NOMO-1 (cell line): Measurements from ENCODE around the gene HOXA3.

Source experiments
- DNase-seq, 2 experiments: peaks; one replicate each; lab custom pipeline; 2025; ENCODE audit not compliant: unreplicated experiment in 2 of 2; lab: John Stamatoyannopoulos, UW

The HOXA3 gene

DNA sequence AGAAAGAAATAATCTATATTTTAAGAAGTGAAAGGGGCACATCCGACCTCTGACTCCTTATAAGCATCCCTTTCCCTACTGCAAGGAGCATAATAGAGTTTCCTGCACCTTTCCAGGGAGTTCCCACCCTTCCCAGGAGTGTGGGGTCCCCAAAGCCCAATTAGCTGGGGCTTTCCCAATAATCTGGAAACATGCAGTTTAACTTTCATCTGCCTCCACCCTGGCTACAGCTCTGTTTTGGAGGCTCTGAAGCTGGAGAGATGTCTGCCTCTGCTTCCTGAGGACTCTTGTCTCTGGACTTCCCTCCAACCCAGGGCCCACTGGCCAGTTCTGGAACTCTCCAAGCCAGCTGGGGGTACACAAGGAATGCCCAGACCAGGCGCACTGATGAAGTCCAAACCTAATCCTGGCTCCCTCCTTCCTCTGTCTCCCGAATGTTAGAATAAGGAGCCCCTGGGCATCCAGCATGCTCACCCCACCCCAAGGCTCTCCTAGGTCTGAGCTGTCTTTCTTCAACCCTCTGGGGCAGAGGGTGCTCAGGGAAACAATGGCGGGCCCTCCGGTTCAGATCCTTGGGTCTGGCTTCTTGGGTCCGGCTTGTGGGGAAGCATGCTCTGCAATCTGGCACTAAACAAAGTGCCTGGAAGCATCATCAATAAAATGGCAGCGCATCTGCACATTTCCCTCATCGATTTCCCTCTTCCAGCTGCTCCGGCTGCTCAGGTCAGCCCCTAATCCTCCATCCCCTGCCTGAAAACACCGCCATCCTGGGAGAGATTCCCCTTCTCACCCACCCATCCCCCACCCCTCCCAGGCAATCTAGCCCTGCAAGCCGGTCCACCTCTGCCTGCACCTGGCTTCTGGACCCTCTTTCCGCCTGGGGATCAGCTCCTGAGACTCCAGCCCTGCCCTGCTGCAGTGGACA, 35.2 kb downstream of the HOXA3 start:
- no peak for DNase-seq

DNA sequence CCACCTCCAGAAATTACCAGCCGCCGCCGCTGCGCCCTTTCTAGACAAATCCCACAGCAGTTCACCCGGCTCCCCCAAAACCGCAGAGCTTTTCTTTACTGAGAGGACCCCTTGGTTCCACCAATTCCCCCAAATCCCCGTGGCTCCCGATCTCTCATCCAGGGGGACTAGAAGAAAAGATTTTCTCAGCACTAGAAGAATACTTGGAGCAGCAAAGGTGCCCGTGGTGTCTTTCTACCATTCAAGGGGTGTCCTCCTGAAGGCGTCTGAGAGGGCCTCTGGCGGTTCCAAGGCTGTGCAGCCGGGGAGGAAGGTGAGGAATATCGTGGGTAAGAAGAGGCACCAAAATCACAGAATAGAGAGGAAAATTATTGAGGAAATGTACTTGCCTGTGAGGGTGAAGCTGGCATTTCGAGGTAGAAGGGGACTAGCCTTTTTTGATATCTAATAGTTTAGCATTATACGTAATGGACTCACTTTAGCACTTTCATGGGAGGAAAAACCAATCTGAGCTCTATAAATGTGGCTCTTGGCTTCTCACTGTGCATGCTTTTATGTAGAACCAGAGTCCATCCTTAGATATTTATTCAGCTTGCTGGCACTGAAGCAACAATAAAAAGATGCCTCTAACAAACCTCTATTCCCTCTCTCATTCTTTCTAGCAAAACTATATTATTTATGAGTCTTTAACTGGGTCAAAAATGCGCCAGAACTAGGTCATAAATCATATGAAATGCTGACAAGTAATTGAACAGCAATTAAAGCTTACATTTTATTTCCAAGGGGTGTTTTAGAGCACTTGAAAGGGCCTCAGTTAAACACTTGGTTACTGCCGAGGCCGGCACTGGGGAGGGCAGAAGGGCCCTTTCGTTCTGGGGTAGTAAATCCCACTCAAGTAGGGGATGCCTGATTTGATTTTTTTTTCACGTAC, 36.1 kb downstream of the HOXA3 start:
- no peak for DNase-seq

DNA sequence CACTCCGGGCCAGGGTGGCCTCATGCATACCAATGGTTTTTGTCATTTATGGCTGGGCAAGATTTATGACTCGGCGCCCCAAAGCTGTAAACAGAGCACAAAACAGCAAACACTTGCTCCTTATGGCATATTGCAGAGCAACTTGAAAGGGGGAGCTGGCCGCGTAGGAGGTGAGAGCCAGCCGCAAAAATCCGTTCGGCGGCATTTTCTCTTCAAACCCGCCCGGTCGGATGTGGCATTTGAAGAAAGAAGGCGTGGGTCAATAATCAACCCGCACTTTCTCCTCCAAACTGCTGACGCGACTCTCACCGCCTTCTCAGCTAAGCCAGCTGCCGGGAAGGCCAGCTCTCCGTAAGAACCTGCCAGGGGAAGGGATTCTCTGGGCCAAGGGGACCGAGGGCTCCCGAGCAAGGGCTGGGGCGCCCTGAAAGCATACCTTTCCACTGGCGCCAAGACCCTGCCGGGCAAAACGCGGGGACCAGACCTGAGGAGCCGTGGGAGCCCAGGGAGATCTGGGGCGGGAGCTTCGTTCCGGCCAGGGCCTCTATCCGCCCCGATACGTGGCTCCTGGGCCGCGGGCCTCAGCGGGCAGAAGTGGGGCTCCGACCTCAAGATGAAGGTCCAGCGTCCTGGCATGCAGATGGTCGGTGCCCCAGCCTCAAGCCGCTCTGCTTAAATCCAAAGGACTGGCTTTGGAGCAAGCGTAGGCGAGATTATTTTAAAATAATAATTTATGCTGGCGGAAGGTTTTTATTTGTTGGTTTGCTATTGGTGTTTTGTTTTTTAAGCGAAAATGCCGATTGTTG, 37.0 kb downstream of the HOXA3 start:
- DNase-seq = no peak

DNA sequence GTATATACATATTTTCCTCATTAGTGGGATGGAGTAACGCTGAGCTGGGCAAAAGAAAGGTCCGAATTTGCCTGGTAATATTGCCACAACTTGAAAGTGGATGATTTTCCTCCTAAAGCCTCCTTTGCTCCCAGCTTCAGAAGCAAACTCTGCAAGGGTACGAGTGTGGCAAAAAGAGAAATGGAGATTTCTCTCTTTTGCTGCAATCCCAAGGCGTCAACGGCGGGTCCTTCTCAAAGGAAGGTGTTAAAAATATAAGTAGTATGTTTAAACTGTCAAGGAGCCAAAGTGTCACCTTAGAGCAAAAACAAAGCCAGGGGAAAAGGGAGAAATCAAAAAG, 37.5 kb downstream of the HOXA3 start:
- no peak for DNase-seq

DNA sequence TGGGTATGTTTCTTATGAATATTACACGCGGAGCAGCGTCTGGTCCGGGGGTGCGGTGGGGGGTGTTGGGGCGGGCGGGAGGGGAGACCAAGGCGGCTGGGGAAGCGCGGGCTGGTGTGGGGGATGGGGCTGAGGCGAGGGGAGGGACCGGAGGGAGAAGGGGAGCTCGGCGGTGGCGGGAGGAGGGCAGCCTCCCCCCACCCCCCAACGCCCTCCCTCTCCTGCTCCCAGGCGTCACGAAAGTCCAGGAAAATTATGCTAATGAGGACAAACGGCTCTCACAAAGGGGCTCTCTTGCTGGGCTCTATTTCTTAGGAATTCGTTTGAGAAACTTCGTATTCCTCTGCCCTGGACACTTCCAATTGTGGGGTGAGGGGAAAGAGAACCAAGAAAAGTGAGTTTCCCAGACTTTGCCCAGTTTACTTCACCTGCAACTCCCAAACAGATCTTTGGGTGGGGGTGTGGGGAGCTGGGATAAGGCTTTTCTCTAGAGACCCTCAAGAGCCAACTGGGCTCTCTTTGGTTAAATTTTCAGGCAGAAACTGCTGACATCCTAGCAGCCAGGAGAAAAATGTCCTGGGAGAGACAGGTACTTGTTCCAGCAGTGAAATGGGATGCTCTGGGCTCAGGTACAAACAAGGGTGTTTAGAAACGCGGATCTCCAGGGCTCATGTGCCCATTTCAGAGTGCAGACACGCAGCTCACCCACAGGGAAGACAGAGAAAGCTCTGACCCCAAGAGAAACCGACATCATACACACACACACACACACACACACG, 38.2 kb downstream of the HOXA3 start:
- no peak for DNase-seq

DNA sequence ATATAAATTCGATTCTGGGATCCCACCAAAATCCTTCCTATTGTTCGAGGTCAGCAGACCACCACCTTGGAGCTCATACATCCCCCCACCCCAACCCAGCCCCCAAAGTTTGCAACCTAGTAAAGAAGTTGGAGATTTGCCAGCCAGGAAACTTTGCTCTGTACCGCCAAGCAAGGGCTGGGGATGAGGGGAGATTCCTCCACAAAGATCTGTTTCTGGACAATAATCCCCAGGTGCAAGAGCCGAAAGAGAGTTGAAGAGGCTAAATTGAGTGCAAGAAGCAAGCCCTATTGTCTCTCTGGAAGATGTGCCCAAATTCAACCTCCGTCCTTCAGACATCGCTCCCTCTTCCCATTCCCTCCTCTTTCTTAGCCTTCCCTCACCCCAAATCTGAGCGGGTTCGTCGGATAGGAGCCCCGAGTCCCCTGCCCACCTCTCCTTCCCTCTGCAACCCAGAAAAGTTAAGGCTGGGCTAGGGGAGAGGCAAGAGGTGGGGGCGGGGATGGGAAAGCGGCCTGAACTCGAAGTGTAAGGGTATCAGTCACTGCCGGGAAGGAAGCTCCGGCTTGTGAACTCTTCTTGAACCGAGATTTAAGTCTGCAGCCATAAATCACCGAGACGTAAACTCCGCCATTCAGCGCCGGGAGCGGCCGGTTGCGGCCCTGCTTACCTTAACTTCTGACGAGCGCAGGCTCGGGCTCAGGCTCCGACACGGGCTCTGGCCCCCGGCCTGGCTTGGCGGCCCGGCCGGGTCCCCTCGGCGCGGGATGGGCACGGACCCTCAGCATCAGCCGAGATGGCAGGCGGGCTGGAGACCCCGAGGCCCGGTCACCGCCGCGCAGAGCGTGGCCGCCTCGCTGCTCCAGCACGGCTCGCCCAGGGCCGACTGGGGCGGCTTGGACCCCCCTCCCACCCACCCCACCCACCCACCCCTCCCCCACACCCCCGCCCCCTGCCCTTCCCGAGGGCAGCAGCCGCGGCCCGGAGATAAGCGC, 39.1 kb downstream of the HOXA3 start:
- no peak for DNase-seq

DNA sequence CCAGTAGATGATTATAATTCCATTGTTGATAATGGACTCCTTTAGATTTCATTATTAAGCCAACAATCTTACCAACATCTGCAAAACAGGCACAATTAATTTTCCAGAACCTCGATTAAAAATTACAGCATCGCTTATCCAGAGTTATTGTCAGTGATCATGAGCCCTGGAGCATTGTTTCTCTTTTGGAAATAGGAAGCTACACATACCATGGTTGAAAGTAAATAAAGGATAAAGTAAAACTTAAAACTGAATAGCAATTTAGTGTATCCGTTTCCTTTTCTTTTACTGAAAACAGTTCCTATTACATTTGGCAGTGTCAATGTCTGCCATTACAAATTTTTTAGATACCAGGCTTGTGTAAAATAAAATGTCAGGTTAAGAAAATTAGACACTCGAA, 40.0 kb downstream of the HOXA3 start:
- no peak for DNase-seq

DNA sequence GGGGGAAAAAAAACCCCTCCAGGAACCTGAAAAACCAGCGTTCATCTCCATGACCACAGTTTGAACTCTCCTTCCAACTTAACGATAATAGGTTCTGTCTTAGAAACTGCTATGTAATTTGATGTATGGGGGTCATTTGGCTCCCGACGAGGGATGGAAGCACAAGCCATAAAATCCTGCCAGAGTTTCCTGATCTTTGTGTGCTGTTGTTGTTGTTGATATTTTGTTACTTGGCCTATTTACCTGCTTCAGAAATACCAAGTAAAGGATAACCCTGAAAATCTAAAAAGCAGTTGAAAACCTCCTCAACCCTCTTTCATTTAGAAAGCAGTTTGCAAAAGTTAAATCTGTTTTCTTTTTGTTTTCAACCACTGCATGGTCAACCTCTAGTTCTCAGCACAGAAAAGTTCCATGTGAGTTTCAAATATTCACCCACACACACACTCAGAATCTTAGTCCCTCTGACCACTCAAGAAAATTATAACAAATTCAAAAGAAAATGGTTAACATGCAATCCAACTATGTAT, 40.6 kb downstream of the HOXA3 start:
- no peak for DNase-seq

DNA sequence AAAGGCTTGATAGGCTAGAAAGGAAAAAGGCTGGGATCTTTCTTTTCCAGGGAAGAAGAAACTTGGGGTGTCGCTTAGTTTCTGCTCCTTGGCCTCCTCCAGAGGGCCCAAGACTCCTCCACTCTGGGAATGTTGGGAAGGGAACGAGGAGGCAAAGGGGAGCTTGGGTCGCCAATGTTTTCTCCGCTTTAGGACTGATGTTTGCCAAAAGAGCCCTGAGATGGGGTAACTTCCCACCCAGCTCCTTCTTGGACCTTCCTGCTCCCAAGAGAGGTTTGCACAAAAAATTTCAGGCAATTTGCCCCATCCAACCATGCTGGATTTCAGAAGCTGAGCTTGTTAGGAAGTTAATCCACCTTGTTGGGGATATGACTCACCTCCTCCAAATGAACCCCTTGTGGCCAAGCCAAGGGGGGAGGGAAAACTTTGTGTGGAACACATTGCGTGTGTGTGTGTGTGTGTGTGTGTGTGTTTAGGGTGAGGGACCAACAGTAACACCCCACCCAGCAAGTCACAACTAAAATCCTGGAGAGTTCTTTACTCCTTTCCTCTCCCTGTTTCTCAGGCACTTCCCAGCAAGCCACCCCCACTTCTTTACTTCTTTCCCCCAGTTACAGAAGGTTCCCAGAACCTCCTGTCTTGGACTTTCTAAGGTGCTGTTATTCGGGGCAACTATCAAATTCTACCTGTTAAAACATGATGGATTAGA, 41.2 kb downstream of the HOXA3 start:
- DNase-seq = no peak

DNA sequence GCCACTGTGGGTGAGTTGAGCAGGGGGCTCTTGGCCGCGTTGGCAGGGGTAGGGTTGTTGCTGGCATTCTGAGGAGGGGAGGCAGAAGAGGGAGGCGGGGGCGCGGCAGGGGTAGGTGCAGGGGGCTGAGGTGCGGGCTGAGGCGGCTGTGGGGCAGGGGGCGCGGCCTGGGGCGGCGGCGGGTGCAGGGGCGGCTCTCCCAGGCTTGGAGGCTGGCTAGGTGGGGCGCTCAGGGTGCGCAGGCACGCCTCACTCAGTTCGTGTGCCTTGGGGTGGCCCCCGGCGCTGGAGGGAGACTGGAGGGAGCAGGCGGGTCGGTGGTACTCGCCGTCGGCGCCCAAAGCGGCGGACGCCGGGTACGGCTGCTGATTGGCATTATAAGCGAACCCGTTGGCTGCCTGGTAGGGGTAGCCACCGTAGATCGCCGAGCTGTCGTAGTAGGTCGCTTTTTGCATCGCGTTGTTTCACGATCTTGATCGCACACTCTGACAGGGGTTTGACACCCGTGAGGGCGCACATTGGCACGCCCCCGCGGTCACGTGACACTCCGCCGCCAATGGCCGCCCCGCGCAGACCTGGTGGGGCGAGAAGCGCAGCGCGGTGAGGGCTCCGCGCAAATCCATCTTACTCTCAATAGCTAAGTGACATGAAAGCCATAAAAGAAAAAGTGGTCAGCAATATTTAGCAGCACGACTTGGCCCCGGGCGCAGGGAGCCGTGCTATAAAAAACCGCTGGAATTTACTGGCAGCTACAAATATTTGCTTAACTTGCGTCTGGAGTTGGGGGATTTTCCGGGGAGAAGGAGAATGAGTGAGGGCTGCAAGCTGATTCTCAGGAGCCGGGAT, 42.0 kb downstream of the HOXA3 start:
- DNase-seq = no peak

DNA sequence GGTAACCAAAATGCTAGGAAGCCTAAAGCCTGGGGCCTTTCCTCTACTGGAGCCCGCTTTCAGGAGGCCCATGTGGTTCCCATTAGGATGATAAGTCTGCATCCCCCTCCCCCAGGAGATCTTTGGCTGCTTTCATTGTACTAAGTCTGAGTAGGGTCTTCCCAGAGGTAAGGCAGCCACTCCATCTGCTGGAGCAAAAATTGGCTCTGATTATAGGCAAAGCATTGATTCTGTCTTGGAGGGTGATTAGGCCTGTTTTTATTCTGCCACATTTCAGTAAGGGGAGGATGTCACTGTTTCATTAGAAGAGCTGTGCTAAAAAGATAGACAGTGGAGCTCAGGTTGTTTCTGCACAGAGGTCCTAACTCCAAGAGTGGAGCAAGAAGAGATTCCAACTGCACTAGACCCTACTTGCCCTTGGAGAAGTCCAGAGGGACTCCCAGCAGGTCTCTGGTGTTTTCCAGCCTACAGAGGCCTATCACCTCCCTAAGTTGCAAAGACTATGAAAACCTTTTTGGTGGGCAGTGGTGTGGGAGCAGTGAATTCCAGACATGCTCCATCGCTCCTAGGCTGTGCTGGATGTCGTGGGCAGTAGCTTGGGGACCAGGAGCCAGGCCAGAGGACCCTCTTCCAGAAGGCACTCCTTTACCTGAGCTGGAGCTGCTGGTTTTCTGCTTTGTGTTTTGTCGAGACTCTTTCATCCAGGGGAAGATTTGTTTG, 42.8 kb downstream of the HOXA3 start:
- DNase-seq = no peak

DNA sequence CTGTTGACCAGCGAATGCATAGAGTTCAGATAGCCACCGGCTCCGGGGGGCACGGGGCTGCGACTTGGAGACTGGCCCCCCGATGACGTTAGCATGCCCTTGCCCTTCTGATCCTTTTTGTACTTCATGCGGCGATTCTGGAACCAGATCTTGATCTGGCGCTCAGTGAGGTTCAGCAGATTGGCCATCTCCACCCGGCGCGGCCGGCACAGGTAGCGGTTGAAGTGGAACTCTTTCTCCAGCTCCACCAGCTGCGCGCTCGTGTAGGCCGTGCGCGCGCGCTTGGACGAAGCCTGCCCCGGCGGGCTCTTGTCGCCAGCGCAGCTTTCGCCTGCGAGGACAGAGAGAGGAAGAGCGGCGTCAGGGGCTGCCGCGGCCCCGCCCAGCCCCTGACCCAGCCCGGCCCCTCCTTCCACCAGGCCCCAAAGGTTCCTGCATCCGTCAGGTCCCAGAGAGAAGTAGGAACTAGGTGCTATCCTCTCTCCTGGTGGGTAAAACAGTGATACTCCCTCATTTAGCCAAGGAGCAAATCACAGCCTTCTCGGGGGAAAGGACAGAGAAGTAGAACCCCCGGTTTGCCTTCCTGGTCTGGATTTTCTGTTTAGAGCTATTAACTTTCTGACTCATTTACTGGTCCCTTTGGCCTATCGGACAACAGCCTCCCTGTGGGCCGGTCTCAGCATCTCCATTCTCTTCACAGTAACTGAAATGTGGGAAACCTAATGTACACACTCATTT, 43.8 kb downstream of the HOXA3 start:
- no peak for DNase-seq

DNA sequence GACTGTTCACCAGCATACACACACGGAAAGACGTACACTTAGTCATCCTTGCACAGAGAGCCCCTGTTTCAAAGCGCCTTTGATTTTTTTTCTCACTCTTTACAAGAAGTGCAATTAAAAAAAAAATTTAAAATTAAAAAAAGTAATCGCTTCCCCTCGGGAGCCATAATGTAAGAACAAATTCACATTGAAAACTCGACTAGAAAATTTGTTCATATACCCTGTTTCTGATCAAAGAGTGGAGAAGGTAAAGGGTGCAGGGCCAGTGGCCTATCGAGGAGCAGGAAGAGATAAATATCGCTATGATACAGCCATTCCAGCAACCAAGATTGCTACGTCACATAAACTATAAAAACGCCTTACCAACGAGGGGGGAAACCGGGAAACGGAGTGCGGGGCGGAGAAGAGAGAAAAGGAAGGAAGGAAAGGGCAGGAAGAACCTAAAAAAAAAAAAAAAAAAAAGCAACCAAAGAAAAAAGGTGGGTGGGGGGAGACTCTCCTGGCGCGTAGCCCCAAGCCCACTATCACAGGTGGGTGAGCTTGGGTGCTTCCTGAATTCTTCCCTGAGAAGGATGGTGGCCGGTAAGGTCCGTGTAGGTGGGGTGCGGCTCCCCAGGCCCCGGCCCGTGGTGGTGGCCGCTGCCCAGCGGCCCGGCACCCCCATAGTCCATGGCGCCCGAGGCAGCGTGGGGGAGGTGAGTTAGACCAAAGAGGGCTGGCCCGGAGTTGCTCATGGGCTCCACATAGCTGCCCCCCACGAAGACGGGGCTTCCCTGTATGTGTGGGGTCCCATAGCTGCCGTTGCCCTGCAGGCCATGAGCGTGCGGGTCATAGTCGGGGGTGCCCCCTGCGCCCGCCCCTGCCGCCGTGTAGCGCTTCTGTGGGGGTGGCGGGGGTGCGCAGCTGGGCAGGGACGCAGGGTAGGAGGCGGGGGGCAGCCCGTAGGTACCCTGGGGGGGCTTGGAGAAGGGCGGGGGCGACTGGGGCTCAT, 44.7 kb downstream of the HOXA3 start:
- no peak for DNase-seq

DNA sequence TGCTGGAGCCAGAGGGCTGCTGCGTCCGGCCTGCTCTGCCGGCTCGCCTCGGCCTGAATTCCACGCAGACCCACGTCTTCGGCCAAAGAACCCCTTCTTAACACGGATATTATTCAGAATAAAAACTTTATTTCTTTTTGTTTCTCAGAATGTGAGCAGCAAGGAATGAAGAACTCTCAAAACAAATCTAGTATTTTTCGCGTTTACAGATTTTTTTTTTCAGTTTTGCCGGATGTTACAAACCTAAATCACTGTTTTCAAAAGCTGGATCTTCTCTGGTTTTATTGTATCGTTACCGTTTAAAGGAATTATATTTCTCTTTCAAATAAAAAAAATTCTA, 45.5 kb downstream of the HOXA3 start:
- no peak for DNase-seq
